Astrocyte of the cerebellum (primary cell): ENCODE results near the gene NEK4.
"Not testable (repeated sequence)": the region's sequence is repeated elsewhere in the genome, so short reads cannot be mapped to it uniquely, and the experiment has no call there.

Experiments
- DNase-seq: peaks from one replicate; pipeline ENCODE4 v3.0.0-alpha.2; 2011; ENCODE audit warnings: low read depth
- H3K4me3 ChIP-seq: 2 replicates; pipeline ENCODE4 v1.5.1; 2011; ENCODE audit warnings: mild to moderate bottlenecking, low read depth, low read length, moderate library complexity
- CTCF ChIP-seq: IDR thresholded peaks from 2 replicates; pipeline ENCODE4 v1.5.1; 2012; ENCODE audit warnings: low read length, low read depth, moderate library complexity, mild to moderate bottlenecking; ENCODE audit errors: missing control alignments
- in situ Hi-C: cut with HindIII; loops from 2 replicates; pipeline ENCODE4 v1.10.0; 2017; ENCODE audit warnings: low sequenced_read_pairs

NEK4 gene

GRCh38 chr3:52779011-52779836 is 8.5 kb upstream of the NEK4 start:
- TF ChIP-seq CTCF = no peak
- H3K4me3 ChIP-seq = no peak overlapping the region
- in situ Hi-C loops = no loop called here
- no peak for DNase-seq

- DNase-seq = no peak
- in situ Hi-C loops = no loop called here
- no peak for TF ChIP-seq CTCF
- no peak overlapping the region for H3K4me3 ChIP-seq
These were observed 7.4 kb upstream of the NEK4 start for GRCh38 chr3:52777959-52778805.

DNA sequence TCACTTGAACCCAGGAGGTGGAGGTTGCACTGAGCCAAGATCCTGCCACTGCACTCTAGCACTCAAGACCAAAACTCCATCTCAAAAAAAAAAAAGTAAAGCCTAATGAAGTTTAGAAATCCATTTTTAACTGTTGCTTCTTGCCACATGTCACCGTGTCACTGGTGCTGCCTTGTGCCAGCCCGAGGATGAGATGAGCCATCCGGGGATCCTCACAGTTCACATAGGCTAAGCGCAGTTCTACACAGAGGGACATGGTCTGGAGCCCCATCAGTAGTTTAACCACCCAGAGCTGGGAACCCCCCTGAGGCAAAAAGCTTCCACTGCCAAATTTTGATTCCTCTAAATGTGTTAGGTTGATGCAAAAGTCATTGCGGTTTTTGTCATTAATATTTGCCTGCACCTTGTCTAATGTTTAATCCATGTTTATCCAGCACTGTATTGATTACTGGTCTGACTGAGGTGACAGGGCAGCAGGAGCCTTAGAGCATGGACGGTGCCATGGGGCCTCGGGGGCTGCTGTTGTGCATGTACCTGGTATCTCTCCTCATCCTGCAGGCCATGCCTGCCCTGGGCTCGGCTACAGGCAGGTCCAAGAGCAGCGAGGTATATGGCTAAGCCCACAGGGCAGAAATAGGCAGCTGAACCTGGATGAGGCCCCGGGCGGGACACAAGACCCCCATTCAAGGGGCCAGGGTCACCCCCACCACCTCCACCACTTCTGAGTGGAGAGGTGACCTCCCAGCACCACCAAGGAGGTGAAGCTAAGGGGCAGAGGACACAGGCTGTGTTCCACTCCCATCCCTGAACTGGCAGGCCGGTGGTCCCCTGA is 6.6 kb upstream of the NEK4 start, which contains the start of gene ITIH1:
Gene ITIH1, plus strand, starts transcription at position 473 of the 832 bp plus-strand sequence. Its CDS starts 17 bp downstream, at position 490.
- in situ Hi-C loops = no loop called here
- no peak for DNase-seq
- no peak for TF ChIP-seq CTCF

DNA sequence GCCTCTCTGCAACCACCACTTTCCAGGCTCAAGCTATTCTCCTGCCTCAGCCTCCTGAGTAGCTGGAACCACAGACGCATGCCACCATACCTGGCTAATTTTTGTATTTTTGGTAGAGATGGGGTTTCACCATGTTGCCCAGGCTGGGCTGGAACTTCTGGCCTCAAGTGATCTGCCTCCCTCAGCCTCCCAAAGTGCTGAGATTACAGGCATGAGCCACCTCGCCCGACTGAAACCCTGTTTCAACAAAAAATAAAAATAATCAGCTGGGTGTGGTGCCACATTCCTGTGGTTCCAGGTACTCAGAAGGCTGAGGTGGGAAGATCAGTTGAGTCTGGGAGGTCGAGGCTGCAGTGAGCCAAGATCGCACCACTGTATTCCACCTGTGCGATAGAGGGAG is 5.7 kb upstream of the NEK4 start:
- in situ Hi-C loops, DNase-seq: not testable (repeated sequence)

More for the DNA sequence above, 6.6 kb upstream of the NEK4 start, which contains the start of gene ITIH1:
- H3K4me3 ChIP-seq = no peak within 1 kb of the TSS

DNA sequence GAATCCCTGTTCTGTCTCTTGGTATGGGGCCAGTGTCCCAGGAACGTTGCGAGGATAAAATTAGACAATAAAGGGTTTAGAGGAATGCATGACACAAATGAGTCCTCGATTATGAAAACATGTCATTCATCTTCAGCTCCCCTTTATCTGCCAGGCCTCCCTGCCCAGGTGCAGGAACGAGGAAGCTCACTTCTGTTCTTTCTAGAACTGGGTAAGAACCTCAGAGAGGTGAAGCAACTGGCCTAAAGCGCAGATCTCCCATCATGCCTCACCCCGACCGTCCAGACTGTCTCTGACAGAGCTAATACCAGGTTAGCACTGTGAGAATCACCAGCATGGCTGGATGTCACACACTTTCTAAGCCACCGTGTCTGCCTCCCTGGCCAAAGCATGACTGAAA is 5.1 kb upstream of the NEK4 start:
- no peak overlapping the region for H3K4me3 ChIP-seq
- no peak for TF ChIP-seq CTCF
- in situ Hi-C loops = no loop called here
- DNase-seq = no peak

More for the DNA sequence above, 5.7 kb upstream of the NEK4 start:
- H3K4me3 ChIP-seq = not testable (repeated sequence)

GRCh38 chr3:52774901-52775864 is 4.4 kb upstream of the NEK4 start:
- no peak overlapping the region for H3K4me3 ChIP-seq
- TF ChIP-seq CTCF = no peak
- no peak for DNase-seq
- in situ Hi-C loops = no loop called here
